ENCODE data around the gene PSD4. TPM values are rescaled to one million over a fixed set of nuclear protein-coding genes. Genes with fewer than 3 reads are reported as not detected.

The PSD4 gene
- total RNA-seq, 1 experiment from 2014 or later = 12.6 TPM

DNA sequence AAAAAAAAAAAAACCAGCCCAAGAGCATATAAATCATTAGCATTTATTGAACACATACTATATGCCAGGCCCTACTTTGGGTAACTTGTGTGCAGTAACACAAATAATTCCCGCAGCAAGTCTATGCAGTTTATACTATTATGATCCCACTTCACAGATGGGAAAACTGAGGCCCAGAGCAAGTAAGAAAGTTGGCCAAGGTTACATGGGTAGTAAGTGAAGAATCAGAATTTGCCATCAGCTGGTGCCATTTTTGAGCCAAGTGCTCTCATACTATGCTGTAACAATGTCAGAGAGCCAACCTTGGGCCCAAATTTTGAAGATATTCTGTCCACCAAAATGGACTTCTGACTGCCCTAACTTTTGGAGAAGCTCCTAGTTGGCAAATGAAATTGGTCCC lies 13.5 kb upstream of the PSD4 start:
- no TSS peak for BruUV-seq (replicated peaks)
- Histone ChIP-seq H3K36me3 (ENCODE audit: control insufficient read depth in 1 of 2, insufficient read depth in 2 of 2, low read length in 2 of 2) (no peaks in the 10 kb centered on the region), H3K27me3 (ENCODE audit: insufficient read depth, low read length) (no peaks in the 10 kb centered on the region), H3K9me3 (ENCODE audit: control insufficient read depth in 1 of 2, insufficient read depth in 1 of 2, low read depth in 1 of 2, low read length in 2 of 2) (no peaks in the 10 kb centered on the region), H3K9me2 (ENCODE audit: insufficient read depth) (no peaks in the 10 kb centered on the region), H4K20me1 (ENCODE audit: insufficient read depth) (no peaks in the 10 kb centered on the region), H2AFZ (ENCODE audit: low read depth, low read length, poor library complexity, severe bottlenecking) (no peak overlapping the region), H3K27ac (ENCODE audit: low read depth, low read length) (no peak overlapping the region), H3K9ac (ENCODE audit: low read length) (no peak overlapping the region), H3K4me1 (ENCODE audit: control insufficient read depth in 1 of 2, insufficient read depth in 2 of 2, low read length in 2 of 2) (peaks cover 22 to 35% of the 10 kb centered on the region in 2 experiments; a peak in 3 of 4 replicates), H3K4me2 (ENCODE audit: low read length) (no peak overlapping the region), H3K4me3 (replicated peaks in 1 of 2; ENCODE audit: low read depth in 1 of 2, low read length in 2 of 2) (no peak overlapping the region), H3K79me2 (ENCODE audit: insufficient read depth, low read length) (no peaks in the 10 kb centered on the region)
- RAD21 ChIA-PET (ENCODE audit: low non-redundant PET in 1 of 2, low total read pairs in 2 of 2, uncharacterized antibody in 2 of 2, unreplicated experiment in 2 of 2) = no interaction called here
- no peak for DNase-seq (ENCODE audit: low read depth, low spot score)
- TF ChIP-seq EZH2 (IDR thresholded peaks at IDR 0.05) (no peak), SIN3A (IDR thresholded peaks at IDR 0.05; ENCODE audit: low read depth) (no peak), ELF1 (IDR thresholded peaks at IDR 0.05; ENCODE audit: borderline replicate concordance, low read depth) (no peak), ZFX (IDR thresholded peaks at IDR 0.05) (no peak), YY1 (IDR thresholded peaks at IDR 0.05; ENCODE audit: extremely low read depth, insufficient replicate concordance, low read depth, low read length) (no peak), SRF (IDR thresholded peaks at IDR 0.05; ENCODE audit: low read depth) (no peak)
- TF ChIP-seq, protein P1, sequence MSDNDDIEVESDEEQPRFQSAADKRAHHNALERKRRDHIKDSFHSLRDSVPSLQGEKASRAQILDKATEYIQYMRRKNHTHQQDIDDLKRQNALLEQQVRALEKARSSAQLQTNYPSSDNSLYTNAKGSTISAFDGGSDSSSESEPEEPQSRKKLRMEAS (IDR thresholded peaks at IDR 0.05) = no peak
- no peak for ATAC-seq
- intact Hi-C loops (cut with micrococcal nuclease) = no loop called here
- CTCF ChIA-PET = interaction anchor here (5.3 kb wide), 1 partner anchor 22 kb away, joined by 51 read pairs; no protein-coding TSS in a partner anchor
- POLR2A ChIA-PET = no interaction called here

DNA sequence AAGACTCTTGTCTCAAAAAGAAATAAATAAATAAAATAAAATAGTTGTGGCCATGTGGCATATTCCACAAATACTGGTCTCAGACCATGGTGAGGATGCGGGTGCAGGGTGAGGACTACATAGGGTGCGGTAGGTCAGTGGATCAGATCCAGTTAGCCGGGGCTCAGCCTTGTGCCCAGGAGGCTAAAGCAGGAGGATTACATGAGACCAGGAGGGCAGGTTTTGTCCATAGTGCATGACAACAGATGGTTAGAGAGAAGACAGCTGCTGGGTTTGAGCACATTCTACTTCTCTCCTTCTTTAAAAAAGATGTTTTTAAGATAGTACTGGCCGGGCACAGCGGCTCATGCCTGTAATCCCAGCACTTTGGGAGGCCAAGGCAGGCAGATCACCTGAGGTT lies 12.8 kb upstream of the PSD4 start:
- CTCF ChIA-PET = interaction anchor here (0.7 kb wide), 1 partner anchor 38 kb away, joined by 3 read pairs; no protein-coding TSS in a partner anchor
- BruUV-seq (replicated peaks) = no TSS peak

More for the DNA sequence above, 12.8 kb upstream of the PSD4 start:
- no peak overlapping the region for H3K4me2 ChIP-seq (ENCODE audit: low read length)
- H3K27me3 ChIP-seq (ENCODE audit: insufficient read depth, low read length) = no peaks in the 10 kb centered on the region
- H3K36me3 ChIP-seq (ENCODE audit: control insufficient read depth in 1 of 2, insufficient read depth in 2 of 2, low read length in 2 of 2) = no peaks in the 10 kb centered on the region
- H3K27ac ChIP-seq (ENCODE audit: low read depth, low read length) = no peak overlapping the region
- no peaks in the 10 kb centered on the region for H3K79me2 ChIP-seq (ENCODE audit: insufficient read depth, low read length)
- H3K9me3 ChIP-seq (ENCODE audit: control insufficient read depth in 1 of 2, insufficient read depth in 1 of 2, low read depth in 1 of 2, low read length in 2 of 2) = no peaks in the 10 kb centered on the region
- POLR2A ChIA-PET = no interaction called here
- RAD21 ChIA-PET (ENCODE audit: low non-redundant PET in 1 of 2, low total read pairs in 2 of 2, uncharacterized antibody in 2 of 2, unreplicated experiment in 2 of 2) = no interaction called here
- TF ChIP-seq POLR2A (IDR thresholded peaks at IDR 0.05; ENCODE audit: borderline replicate concordance, extremely low read depth, insufficient read depth, insufficient read length) (no peak), SP1 (IDR thresholded peaks at IDR 0.05; ENCODE audit: low read depth) (no peak), SRF (IDR thresholded peaks at IDR 0.05; ENCODE audit: low read depth) (no peak), EGR1 (IDR thresholded peaks at IDR 0.05; ENCODE audit: low read depth) (no peak), EZH2phosphoT487 (IDR thresholded peaks at IDR 0.05; ENCODE audit: borderline replicate concordance) (no peak), RAD21 (IDR thresholded peaks at IDR 0.05; ENCODE audit: low read depth) (no peak), POLR2AphosphoS5 (IDR thresholded peaks at IDR 0.05; ENCODE audit: low read depth, low read length) (no peak), CBX3 (IDR thresholded peaks at IDR 0.05; ENCODE audit: low read depth) (no peak)
- H3K4me1 ChIP-seq (ENCODE audit: control insufficient read depth in 1 of 2, insufficient read depth in 2 of 2, low read length in 2 of 2) = peaks cover 19 to 32% of the 10 kb centered on the region in 2 experiments; a peak in 3 of 4 replicates
- H3K4me3 ChIP-seq (replicated peaks in 1 of 2; ENCODE audit: low read depth in 1 of 2, low read length in 2 of 2) = no peak overlapping the region
- H3K9me2 ChIP-seq (ENCODE audit: insufficient read depth) = no peaks in the 10 kb centered on the region
- ATAC-seq (no peak), DNase-seq (ENCODE audit: low read depth, low spot score) (no peak)
- intact Hi-C loops (cut with micrococcal nuclease) = no loop called here
- H4K20me1 ChIP-seq (ENCODE audit: insufficient read depth) = no peaks in the 10 kb centered on the region
- H3K9ac ChIP-seq (ENCODE audit: low read length) = no peak overlapping the region
- H2AFZ ChIP-seq (ENCODE audit: low read depth, low read length, poor library complexity, severe bottlenecking) = no peak overlapping the region

Data from HCT116 (cell line).